Brain pericyte (primary cell): ENCODE results near the gene LCE2D.
"Not testable (repeated sequence)": the region's sequence is repeated elsewhere in the genome, so short reads cannot be mapped to it uniquely, and the experiment has no call there.

Experiments used
- DNase-seq: peaks from one replicate; pipeline ENCODE4 v3.0.0-alpha.2; 2012; ENCODE audit warnings: low read depth, low spot score

Gene LCE2D, protein sequence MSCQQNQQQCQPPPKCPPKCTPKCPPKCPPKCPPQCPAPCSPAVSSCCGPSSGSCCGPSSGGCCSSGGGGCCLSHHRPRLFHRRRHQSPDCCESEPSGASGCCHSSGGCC

GRCh38 chr1:152663098-152663497, at the start of gene LCE2D:
Gene LCE2D, plus strand, starts transcription at chr1:152663380. Its CDS starts 726 bp downstream, at chr1:152664106.
- no peak for DNase-seq

DNA sequence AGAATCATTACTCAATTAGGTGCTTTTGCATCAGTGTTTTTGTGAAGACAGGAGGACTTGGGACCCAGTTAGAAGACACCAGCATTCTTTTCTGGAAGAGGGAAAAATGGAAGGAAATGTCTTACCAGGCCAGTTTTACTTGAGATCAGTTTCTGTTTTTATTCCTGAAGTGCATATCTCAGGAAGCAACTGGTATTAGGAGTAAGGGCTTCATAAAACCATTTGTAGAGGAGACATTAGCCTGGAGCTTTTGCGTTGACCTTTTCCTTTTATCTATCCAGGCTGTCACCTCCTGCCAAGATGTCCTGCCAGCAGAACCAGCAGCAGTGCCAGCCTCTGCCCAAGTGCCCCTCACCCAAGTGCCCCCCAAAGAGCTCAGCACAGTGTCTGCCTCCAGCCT, 49.7 kb upstream of the LCE2D start, which contains the start of gene LCE3B:
Gene LCE3B, plus strand, starts transcription at position 301 of the 400 bp plus-strand sequence. Its CDS starts 0 bp downstream, at position 301.
- no peak for DNase-seq

GRCh38 chr1:152621993-152622392, 41.2 kb upstream of the LCE2D start:
- DNase-seq, result no peak

DNA sequence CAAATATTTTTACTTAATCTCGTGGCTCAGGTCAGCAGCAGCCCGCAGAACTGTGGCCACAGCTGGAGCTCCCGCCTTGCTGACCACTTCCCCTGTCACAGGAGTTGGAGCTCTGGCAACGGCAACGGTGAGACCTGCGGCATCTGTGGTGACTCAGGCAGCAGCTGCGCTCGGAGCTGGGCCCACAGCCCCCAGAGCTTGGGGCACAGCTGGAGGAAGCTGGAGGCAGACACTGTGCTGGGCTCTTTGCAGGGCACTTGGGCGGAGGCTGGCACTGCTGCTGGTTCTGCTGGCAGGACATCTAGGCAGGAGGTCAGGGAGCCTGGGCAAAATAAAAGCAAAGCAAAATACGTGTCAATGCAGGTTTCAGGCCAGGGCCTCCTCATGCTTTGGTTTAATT, 40.4 kb upstream of the LCE2D start, which contains the start of gene LCE3A:
Gene LCE3A, minus strand, starts transcription at position 301 of the 400 bp plus-strand sequence. Its CDS starts 0 bp downstream, at position 301.
- DNase-seq, result no peak

DNA sequence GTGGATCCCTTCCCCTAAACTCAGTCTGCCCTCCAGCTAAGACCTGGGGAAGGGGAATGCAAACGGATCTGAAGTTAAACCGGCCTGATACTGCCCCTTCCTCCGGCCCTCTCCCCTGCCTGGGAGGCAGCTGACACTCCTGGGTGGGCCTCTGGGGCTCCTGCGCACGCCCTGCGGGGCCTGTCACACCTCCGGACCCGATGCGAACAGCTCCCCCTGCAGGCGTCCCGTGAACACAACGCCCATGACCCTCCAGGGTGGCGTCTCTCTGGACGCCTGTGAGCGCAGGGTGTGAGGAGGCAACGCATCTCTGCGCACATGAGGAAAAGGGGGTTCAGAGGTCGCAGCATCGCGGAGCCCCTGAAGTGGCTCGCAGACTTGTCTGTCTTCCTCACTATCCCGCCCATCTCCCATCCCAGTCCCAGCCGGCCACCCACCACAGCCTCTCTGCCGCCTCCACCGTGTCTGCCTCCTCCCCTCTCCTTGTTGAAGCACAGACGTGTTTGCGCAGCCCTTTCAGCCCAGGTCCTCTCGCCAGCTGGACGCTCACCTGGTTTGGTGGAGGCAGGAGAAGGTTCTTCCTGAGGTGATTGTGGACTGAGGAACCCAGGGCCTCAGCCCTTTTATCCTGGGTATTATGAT, 39.9 kb upstream of the LCE2D start:
- DNase-seq, result no peak

- no peak for DNase-seq
These were observed 36.4 kb upstream of the LCE2D start for GRCh38 chr1:152626744-152627143.

- no peak for DNase-seq
These were observed 32.6 kb upstream of the LCE2D start for GRCh38 chr1:152630596-152630995.

DNA sequence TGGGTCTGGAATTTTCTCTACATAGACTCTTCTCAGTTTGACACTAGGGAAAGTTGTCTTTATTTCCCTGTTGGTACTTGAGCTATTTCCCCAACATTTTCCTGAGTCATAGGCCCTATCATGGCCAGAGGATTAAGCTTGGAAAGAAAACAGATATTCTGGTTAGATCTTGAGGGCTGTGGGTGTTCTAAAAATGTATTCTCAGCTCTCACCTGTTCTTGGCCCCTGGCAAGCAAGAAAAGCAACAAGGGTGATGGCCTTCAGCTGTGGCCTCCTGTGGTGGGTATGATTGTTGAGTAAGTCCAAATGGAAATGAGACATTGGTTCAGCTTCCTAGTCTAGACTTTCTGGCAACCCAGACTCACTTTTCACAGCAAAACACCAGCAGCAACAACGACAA, 22.8 kb upstream of the LCE2D start:
- DNase-seq, result no peak

DNA sequence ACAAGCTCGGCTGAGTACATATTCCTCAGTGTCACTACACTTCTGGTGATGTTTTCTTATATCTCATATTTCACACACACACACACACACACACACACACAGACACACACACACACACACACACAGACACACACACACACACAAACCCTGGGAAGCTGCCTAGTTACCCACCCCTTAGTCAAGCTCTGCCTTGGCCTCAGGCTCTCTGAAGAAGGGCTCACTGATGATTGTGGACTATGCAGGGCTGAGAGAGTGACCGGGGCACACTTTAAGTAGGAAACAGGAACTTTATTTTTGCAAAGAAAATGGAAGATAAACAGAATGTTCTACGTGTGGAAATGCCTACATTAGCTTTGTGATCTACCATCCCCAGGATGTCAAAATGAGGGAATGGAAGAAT, 19.2 kb upstream of the LCE2D start:
- DNase-seq, result no peak

GRCh38 chr1:152645146-152645545, 18.0 kb upstream of the LCE2D start:
- DNase-seq, result no peak

- no peak for DNase-seq
These were observed 16.5 kb upstream of the LCE2D start for GRCh38 chr1:152646656-152647055.

DNA sequence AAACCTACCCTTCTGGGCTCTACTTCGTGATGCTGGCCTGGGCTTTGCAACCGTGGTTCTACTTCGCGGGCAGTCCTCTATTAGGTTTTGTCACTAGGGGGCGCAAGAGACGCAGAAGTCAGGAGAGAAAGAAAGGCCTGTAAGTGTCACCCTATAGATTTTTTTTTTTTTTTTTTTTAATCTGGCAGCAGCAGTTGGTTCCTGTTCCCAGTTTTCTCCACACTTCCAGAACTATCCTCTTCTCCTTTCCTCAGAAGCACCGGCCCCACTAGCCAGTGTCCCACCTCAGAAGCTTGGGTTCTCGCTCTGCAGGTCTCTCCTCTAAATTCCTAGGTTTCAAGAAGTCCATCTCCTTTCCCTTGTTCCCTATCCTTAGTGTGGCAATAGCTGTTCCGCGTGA, 9.1 kb upstream of the LCE2D start:
- no peak for DNase-seq

DNA sequence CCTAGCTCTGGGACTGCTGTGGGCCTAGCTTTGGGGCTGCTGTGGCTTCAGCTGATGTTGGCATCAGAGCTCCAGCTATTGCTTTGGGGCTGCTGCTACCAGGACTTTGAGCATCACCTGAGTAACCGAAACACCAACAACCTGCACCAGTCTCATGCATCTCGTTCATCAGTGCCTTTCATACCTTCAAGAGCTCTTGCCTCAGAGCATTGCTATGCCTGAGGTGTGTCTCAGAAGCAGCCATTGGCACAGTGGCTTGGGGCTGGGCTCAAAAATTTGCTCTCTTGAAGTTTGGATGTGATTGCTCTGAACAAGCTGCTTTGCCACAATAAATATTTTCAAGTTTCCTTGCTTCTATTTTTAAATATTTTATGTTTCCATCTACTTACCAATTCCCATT, 6.7 kb upstream of the LCE2D start:
- DNase-seq, result no peak

DNA sequence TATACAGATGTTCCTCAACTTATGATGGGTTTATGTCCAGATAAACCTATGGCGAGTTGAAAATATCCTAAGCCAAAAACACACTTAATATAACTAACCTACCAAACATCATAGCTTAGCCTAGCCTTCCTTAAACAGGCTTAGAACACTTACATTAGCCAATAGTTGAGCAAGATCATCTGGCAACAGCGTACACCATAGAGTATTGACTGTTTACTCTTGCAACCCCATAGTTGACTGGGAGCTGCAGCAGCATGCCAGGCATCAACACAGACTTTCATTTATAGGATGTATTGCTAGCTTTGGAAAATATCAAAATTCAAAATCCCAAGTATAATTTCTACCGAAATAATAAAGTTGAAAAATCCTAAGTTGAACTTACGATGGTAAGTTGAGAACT, 5.5 kb upstream of the LCE2D start:
- DNase-seq, result no peak

- DNase-seq, result no peak
These were observed 4.5 kb upstream of the LCE2D start for GRCh38 chr1:152658649-152659048.

- not testable (repeated sequence) for DNase-seq
These were observed 3.0 kb downstream of the LCE2D start for GRCh38 chr1:152666171-152666570.

DNA sequence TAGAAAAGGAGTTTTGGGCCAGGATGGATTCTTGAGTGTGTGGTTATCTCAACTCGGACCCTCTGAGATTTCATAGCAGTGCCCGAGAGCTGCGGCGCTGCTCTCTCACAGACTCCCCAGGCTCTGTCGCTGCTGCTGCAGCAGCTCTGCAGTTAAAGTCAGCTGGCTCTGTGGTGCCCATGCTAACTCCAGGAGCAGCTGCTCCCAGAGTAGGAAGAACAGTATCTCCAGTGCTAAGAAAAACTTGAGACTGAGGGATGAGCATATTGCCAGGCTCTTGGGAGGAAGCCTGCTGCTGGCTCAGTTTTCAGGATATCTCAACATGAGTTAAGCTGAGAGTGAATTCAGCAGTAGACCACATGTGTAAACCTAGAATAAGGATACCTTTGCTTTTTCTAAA, 4.5 kb downstream of the LCE2D start:
- DNase-seq, result no peak

DNA sequence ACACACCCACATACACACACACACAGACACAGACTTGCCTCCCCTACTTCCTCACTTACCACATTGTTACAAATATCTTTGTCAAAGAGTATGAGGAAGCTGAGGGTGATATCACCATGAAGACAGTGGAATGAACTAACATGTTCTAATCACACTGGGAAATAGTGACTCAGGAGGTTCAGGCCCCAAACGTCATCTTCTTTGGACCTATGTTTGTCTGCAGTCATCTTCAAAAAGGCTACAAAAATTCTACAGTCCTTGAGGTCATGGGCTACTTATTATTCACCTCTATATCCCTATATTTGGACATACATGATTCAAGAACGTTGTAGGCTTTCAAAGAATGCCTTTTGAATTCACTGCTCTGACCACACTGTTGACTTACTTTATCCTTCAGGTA, 9.8 kb downstream of the LCE2D start:
- no peak for DNase-seq

DNA sequence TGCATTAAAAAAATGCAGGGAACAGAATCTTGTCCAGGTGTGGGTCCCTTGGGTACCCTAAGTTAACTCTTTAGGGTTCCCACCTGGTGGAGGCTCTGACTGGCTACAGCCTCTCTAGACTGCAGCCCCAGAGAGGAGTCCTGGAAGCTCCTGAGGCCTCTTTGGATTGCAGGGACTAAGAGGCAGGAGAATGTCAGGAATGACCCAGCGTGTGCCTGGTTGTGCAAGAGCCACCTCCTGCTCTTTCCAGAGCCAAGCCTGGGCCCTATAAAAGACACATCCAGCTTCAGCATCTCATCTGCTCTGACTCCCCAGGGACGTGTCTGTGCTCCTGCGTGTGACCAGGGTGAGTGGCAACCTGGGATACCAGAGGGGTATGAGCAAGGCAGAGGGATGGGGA, 11.8 kb downstream of the LCE2D start, which contains the start of gene LCE2C:
Gene LCE2C, plus strand, starts transcription at position 297 of the 400 bp plus-strand sequence. CDS start 737 bp downstream, outside the sequence.
- not testable (repeated sequence) for DNase-seq

- no peak for DNase-seq
These were observed 16.3 kb downstream of the LCE2D start for GRCh38 chr1:152679459-152679858.

- DNase-seq, result no peak
These were observed 18.4 kb downstream of the LCE2D start for GRCh38 chr1:152681616-152682015.

- DNase-seq, result no peak
These were observed 20.7 kb downstream of the LCE2D start for GRCh38 chr1:152683846-152684245.

DNA sequence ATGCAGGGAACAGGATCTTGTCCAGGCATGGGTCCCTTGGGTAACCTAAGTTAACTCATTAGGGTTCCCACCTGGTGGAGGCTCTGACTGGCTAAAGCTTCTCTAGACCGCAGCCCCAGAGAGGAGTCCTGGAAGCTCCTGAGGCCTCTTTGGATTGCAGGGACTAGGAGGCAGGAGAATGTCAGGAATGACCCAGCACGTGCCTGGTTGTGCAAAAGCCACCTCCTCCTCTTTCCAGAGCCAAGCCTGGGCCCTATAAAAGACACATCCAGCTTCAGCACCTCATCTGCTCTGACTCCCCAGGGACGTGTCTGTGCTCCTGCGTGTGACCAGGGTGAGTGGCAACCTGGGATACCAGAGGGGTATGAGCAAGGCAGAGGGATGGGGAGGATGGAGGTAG, 22.6 kb downstream of the LCE2D start, which contains the start of gene LCE2B:
Gene LCE2B, plus strand, starts transcription at position 301 of the 400 bp plus-strand sequence. CDS start 721 bp downstream, outside the sequence.
- not testable (repeated sequence) for DNase-seq
